SK-N-SH (cell line): Measurements from ENCODE around the gene TUBA4B. TPM values are rescaled to one million over a fixed set of nuclear protein-coding genes. Genes with fewer than 3 reads are reported as not detected.
A peak's percentile ranks its signal among the peaks of the same experiment; 100 is the strongest.

Experiments used
- CTCF ChIA-PET: fragments of 300-600, 350-600 bp; formaldehyde crosslinking; extraction: SDS; loops from one replicate; lab custom pipeline; 2021; lab: Yijun Ruan, JAX
- POLR2A ChIA-PET: fragments of 350-600 bp; sonication (Branson Sonifier 250); formaldehyde crosslinking; extraction: SDS; loops from one replicate; lab custom pipeline; 2020; ENCODE audit warnings: antibody characterized with exemption, inconsistent platforms; lab: Yijun Ruan, JAX
- DNase-seq: peaks from one replicate; pipeline ENCODE4 v3.0.0; 2012
- H2AFZ ChIP-seq: fragments of 200-600 bp; sonication (generic); 2 replicates; pipeline ENCODE4 v1.8.1; 2016; ENCODE audit warnings: antibody characterized with exemption, mild to moderate bottlenecking, low read depth
- H3F3A ChIP-seq: fragments of 200-600 bp; sonication (generic); replicated peaks from 2 replicates; pipeline ENCODE3; 2016; ENCODE audit warnings: antibody characterized with exemption, mild to moderate bottlenecking; ENCODE audit not compliant: insufficient read depth
- H3K27ac ChIP-seq, 2 experiments: fragments of 200-500 bp in 1 of 2; fragments of 200-600 bp in 1 of 2; sonication (Bioruptor generic) in 1 of 2; sonication (generic), shearing (Covaris generic) in 1 of 2; 2 replicates each; pipeline versions ENCODE4 v1.5.1 to v1.6.1; 2014 to 2016; ENCODE audit warnings: low read depth in 2 of 2, inconsistent platforms in 1 of 2, low read length in 1 of 2, mild to moderate bottlenecking in 1 of 2, mixed read lengths in 1 of 2
- H3K27me3 ChIP-seq: fragments of 200-600 bp; sonication (generic), shearing (Covaris generic); 2 replicates; pipeline ENCODE4 v1.6.1; 2016; ENCODE audit warnings: mixed run types; ENCODE audit not compliant: insufficient read depth
- H3K36me3 ChIP-seq, 2 experiments: fragments of 200-500 bp in 1 of 2; fragments of 200-600 bp in 1 of 2; sonication (Bioruptor generic) in 1 of 2; sonication (generic) in 1 of 2; replicated peaks in 1 of 2; 2 replicates each; pipeline versions ENCODE3 to v1.5.1; 2014 to 2016; ENCODE audit warnings: low read length in 1 of 2, mild to moderate bottlenecking in 1 of 2; ENCODE audit not compliant: insufficient read depth in 2 of 2, control insufficient read depth in 1 of 2
- H3K4me1 ChIP-seq, 2 experiments: fragments of 200-500 bp in 1 of 2; fragments of 200-600 bp in 1 of 2; sonication (Bioruptor generic) in 1 of 2; sonication (generic), shearing (Covaris generic) in 1 of 2; 2 replicates each; pipeline versions ENCODE4 v1.5.1 to v1.6.1; 2014 to 2016; ENCODE audit warnings: low read depth in 1 of 2, low read length in 1 of 2, mixed run types in 1 of 2; ENCODE audit not compliant: insufficient read depth in 2 of 2, control insufficient read depth in 1 of 2
- H3K4me2 ChIP-seq: fragments of 200-600 bp; sonication (generic), shearing (Covaris generic); 2 replicates; pipeline ENCODE4 v1.6.1; 2017; ENCODE audit warnings: mixed run types
- H3K4me3 ChIP-seq, 2 experiments: fragments of 200-500 bp in 1 of 2; fragments of 200-600 bp in 1 of 2; sonication (Bioruptor generic) in 1 of 2; sonication (generic), shearing (Covaris generic) in 1 of 2; 2 replicates each; pipeline versions ENCODE4 v1.5.1 to v1.8.1; 2014 to 2016; ENCODE audit warnings: low read depth in 2 of 2, inconsistent platforms in 1 of 2, low read length in 1 of 2, mild to moderate bottlenecking in 1 of 2, mixed read lengths in 1 of 2, moderate library complexity in 1 of 2
- H3K79me2 ChIP-seq: fragments of 200-600 bp; sonication (generic); 2 replicates; pipeline ENCODE4 v1.8.1; 2017; ENCODE audit warnings: mild to moderate bottlenecking; ENCODE audit not compliant: insufficient read depth
- H3K9ac ChIP-seq: fragments of 200-600 bp; sonication (generic); 2 replicates; pipeline ENCODE4 v1.6.1; 2017; ENCODE audit warnings: mixed run types
- H3K9me2 ChIP-seq: fragments of 200-600 bp; sonication (generic); 2 replicates; pipeline ENCODE4 v1.6.1; 2017; ENCODE audit warnings: mixed run types
- H3K9me3 ChIP-seq: fragments of 200-600 bp; sonication (generic); 2 replicates; pipeline ENCODE4 v1.6.1; 2017; ENCODE audit warnings: mixed run types, mild to moderate bottlenecking, moderate library complexity
- H4K20me1 ChIP-seq: fragments of 200-600 bp; sonication (generic); 2 replicates; pipeline ENCODE4 v1.6.1; 2017; ENCODE audit warnings: mild to moderate bottlenecking, mixed run types; ENCODE audit not compliant: insufficient read depth
- CHD2 ChIP-seq: fragments of 150-350 bp; IDR thresholded peaks from 2 replicates; pipeline ENCODE4 v1.6.1; 2018; ENCODE audit warnings: low read length; ENCODE audit not compliant: partially characterized antibody
- ELF1 ChIP-seq: IDR thresholded peaks from 2 replicates; pipeline ENCODE4 v1.4.0; 2012
- EP300 ChIP-seq, 2 experiments: IDR thresholded peaks; 2 replicates each; pipeline versions ENCODE4 v1.4.0 to v1.6.1; 2012; ENCODE audit warnings: borderline replicate concordance in 1 of 2, low read depth in 1 of 2, low read length in 1 of 2
- FOSL2 ChIP-seq: IDR thresholded peaks from 2 replicates; pipeline ENCODE4 v1.4.0; 2012; ENCODE audit warnings: low read depth, mild to moderate bottlenecking, moderate library complexity, borderline replicate concordance
- FOXJ3 ChIP-seq: sonication (generic); formaldehyde crosslinking; IDR thresholded peaks from 2 replicates; pipeline ENCODE4 v1.5.1; 2020; ENCODE audit warnings: mild to moderate bottlenecking, missing genetic modification reagents
- FOXM1 ChIP-seq: IDR thresholded peaks from 2 replicates; pipeline ENCODE4 v1.4.0; 2012; ENCODE audit warnings: low read depth, mild to moderate bottlenecking
- GABPA ChIP-seq: IDR thresholded peaks from 2 replicates; pipeline ENCODE4 v1.4.0; 2012; ENCODE audit warnings: low read depth, mild to moderate bottlenecking
- IRF3 ChIP-seq: fragments of 150-350 bp; IDR thresholded peaks from 2 replicates; pipeline ENCODE4 v1.6.1; 2016; ENCODE audit warnings: mild to moderate bottlenecking, low read depth, low read length
- JUND ChIP-seq: IDR thresholded peaks from 2 replicates; pipeline ENCODE4 v1.4.0; 2012
- MEF2A ChIP-seq: IDR thresholded peaks from 2 replicates; pipeline ENCODE4 v1.4.0; 2012; ENCODE audit warnings: low read depth, borderline replicate concordance
- NFIC ChIP-seq: IDR thresholded peaks from 2 replicates; pipeline ENCODE4 v1.4.0; 2012; ENCODE audit warnings: borderline replicate concordance
- POLR2AphosphoS5 ChIP-seq: IDR thresholded peaks from 2 replicates; pipeline ENCODE4 v1.6.1; 2012; ENCODE audit warnings: low read depth, low read length
- RAD21 ChIP-seq: IDR thresholded peaks from 2 replicates; pipeline ENCODE4 v1.6.1; 2012; ENCODE audit warnings: mild to moderate bottlenecking, low read length
- RCOR1 ChIP-seq: fragments of 150-350 bp; IDR thresholded peaks from 2 replicates; pipeline ENCODE4 v1.6.1; 2017; ENCODE audit warnings: antibody characterized with exemption, low read length
- RFX5 ChIP-seq: IDR thresholded peaks from 2 replicates; pipeline ENCODE4 v1.6.1; 2012; ENCODE audit warnings: mild to moderate bottlenecking, improper control_type of control experiment, low read length
- RXRA ChIP-seq: IDR thresholded peaks from 2 replicates; pipeline ENCODE4 v1.4.0; 2012; ENCODE audit warnings: low read depth, mild to moderate bottlenecking, borderline replicate concordance
- SIN3A ChIP-seq: IDR thresholded peaks from 2 replicates; pipeline ENCODE4 v1.6.1; 2012; ENCODE audit warnings: low read depth, mild to moderate bottlenecking, low read length, moderate library complexity, borderline replicate concordance
- SMC3 ChIP-seq: IDR thresholded peaks from 2 replicates; pipeline ENCODE4 v1.6.1; 2012; ENCODE audit warnings: low read depth, low read length, improper control_type of control experiment
- TAF1 ChIP-seq: IDR thresholded peaks from 2 replicates; pipeline ENCODE4 v1.6.1; 2012; ENCODE audit warnings: low read depth, mild to moderate bottlenecking, low read length, moderate library complexity, borderline replicate concordance
- TCF12 ChIP-seq: IDR thresholded peaks from 2 replicates; pipeline ENCODE4 v1.4.0; 2012
- USF1 ChIP-seq: IDR thresholded peaks from 2 replicates; pipeline ENCODE4 v1.4.0; 2012; ENCODE audit warnings: low read depth, borderline replicate concordance
- USF2 ChIP-seq: fragments of 150-350 bp; IDR thresholded peaks from 2 replicates; pipeline ENCODE4 v1.6.1; 2017; ENCODE audit warnings: antibody characterized with exemption, low read length, low read depth, borderline replicate concordance
- YY1 ChIP-seq: IDR thresholded peaks from 2 replicates; pipeline ENCODE4 v1.4.0; 2012; ENCODE audit warnings: low read depth, mild to moderate bottlenecking
- WGBS: methylation state at CpG from one replicate; pipeline ENCODE4 v1.1.6; 2017; ENCODE audit warnings: low lambda C conversion rate; 5-methylcytosine and 5-hydroxymethylcytosine counted together
- polyA plus RNA-seq, 3 experiments: library from polyadenylated mRNA; depleted of rRNA; stranded (reverse); fragments of >200 nt; gene quantifications; 2 replicates each; pipeline ENCODE4 v1.2.3, GENCODE V29; 2012

The TUBA4B gene
- polyA plus RNA-seq, 1 of the 3 experiments (the other 2 are of a cell fraction): 0.03 TPM

GRCh38 chr2:219252084-219252483 is 959 bp upstream of the TUBA4B start:
- H3K9me2 ChIP-seq: no peaks in the 10 kb centered on the region
- H3K9ac ChIP-seq: no peak overlapping the region
- H3K27me3 ChIP-seq: peaks cover 31% of the 10 kb centered on the region
- H3K79me2 ChIP-seq: peaks cover 2% of the 10 kb centered on the region; the same call in 1 of the 2 replicates
- TF ChIP-seq RCOR1 (no peak), NFIC (no peak), FOSL2 (no peak), YY1 (no peak), USF1 (no peak), TAF1 (no peak), SMC3 (no peak), FOXM1 (no peak), RXRA (no peak), USF2 (no peak), TCF12 (no peak), SIN3A (no peak), RAD21 (no peak), GABPA (no peak), RFX5 (no peak)
- no peaks in the 10 kb centered on the region for H4K20me1 ChIP-seq
- no peak overlapping the region for H3K27ac ChIP-seq
- DNase-seq: no peak
- WGBS: 88% methylated on average over 3 of the region's 5 CpGs
- no peak overlapping the region for H3K4me2 ChIP-seq
- H3K36me3 ChIP-seq: peaks cover 1 to 14% of the 10 kb centered on the region in 2 experiments
- peaks cover 19 to 22% of the 10 kb centered on the region in 2 experiments; a peak in 3 of 4 replicates for H3K4me1 ChIP-seq
- no peaks in the 10 kb centered on the region for H3K9me3 ChIP-seq
- no peak overlapping the region for H2AFZ ChIP-seq
- POLR2A ChIA-PET: interaction anchor here (0.7 kb wide), 1 partner anchor 34 kb away, joined by 3 read pairs; no protein-coding TSS in a partner anchor
- H3K4me3 ChIP-seq: no peak overlapping the region
- CTCF ChIA-PET: interaction anchor here (0.7 to 5.5 kb wide), 6 partner anchors 10 to 76 kb away, joined by 3 to 44 read pairs (median 4); no protein-coding TSS in a partner anchor
- H3F3A ChIP-seq: peaks cover 19% of the 10 kb centered on the region

GRCh38 chr2:219252570-219252899 is 508 bp upstream of the TUBA4B start:
- Histone ChIP-seq H3K4me2 (peak overlapping the region; percentile 97; the same call in 1 of the 2 replicates), H3K36me3 (peaks cover 0 to 9% of the 10 kb centered on the region in 2 experiments), H3K9me2 (no peaks in the 10 kb centered on the region), H4K20me1 (no peaks in the 10 kb centered on the region), H2AFZ (no peak overlapping the region), H3K9ac (no peak overlapping the region), H3K27ac (no peak overlapping the region), H3K27me3 (peaks cover 31% of the 10 kb centered on the region), H3K9me3 (no peaks in the 10 kb centered on the region), H3K79me2 (no peaks in the 10 kb centered on the region), H3K4me1 (peaks cover 19 to 21% of the 10 kb centered on the region in 2 experiments; a peak in 3 of 4 replicates), H3K4me3 (no peak overlapping the region), H3F3A (peaks cover 19% of the 10 kb centered on the region)
- WGBS: 29% methylated on average over 7 of the region's 9 CpGs
- POLR2A ChIA-PET: no interaction called here
- peak; percentile 43 for DNase-seq
- CTCF ChIA-PET: interaction anchor here (0.7 to 5.5 kb wide), 8 partner anchors 9 to 81 kb away, joined by 3 to 44 read pairs (median 3); no protein-coding TSS in a partner anchor
- TF ChIP-seq CHD2: no peak
- no peak for TF ChIP-seq JUND
- TF ChIP-seq IRF3: no peak
- TF ChIP-seq EP300 (IDR thresholded peaks at IDR 0.05; ENCODE audit: borderline replicate concordance in 1 of 2, low read depth in 1 of 2, low read length in 1 of 2): no peak
- no peak for TF ChIP-seq TCF12
- no peak for TF ChIP-seq YY1
- TF ChIP-seq USF2: no peak
- TF ChIP-seq RXRA: no peak
- TF ChIP-seq POLR2AphosphoS5: no peak
- TF ChIP-seq ELF1: no peak
- TF ChIP-seq USF1: no peak
- no peak for TF ChIP-seq FOXJ3 (CRISPR knock-in tag)
- no peak for TF ChIP-seq SMC3
- no peak for TF ChIP-seq GABPA
- no peak for TF ChIP-seq RAD21
- no peak for TF ChIP-seq MEF2A
